Parathyroid adenoma (tissue), 2 donors: ENCODE results near the gene MROH8.

ENCODE experiments used
- H2AFZ ChIP-seq: fragments of 300-600 bp; sonication (generic); one replicate; pipeline ENCODE4 v1.7.0; 2017; ENCODE audit warnings: antibody characterized with exemption, mild to moderate bottlenecking
- H3K27ac ChIP-seq: fragments of 300-600 bp; sonication (generic); one replicate; pipeline ENCODE4 v1.7.0; 2017
- H3K27me3 ChIP-seq: fragments of 300-600 bp; sonication (generic); one replicate; pipeline ENCODE4 v1.7.0; 2017; ENCODE audit warnings: low read length; ENCODE audit not compliant: control insufficient read depth, insufficient read depth
- H3K36me3 ChIP-seq: fragments of 300-600 bp; sonication (generic); one replicate; pipeline ENCODE4 v1.7.0; 2017; ENCODE audit warnings: low read length; ENCODE audit not compliant: control insufficient read depth, insufficient read depth
- H3K4me1 ChIP-seq: fragments of 300-600 bp; sonication (generic); one replicate; pipeline ENCODE4 v1.7.0; 2017; ENCODE audit warnings: control low read depth
- H3K4me2 ChIP-seq: fragments of 300-600 bp; sonication (generic); one replicate; pipeline ENCODE4 v1.7.0; 2017; ENCODE audit warnings: low read length
- H3K4me3 ChIP-seq: fragments of 300-600 bp; sonication (generic); one replicate; pipeline ENCODE4 v1.7.0; 2017; ENCODE audit warnings: low read depth, low read length
- H3K79me2 ChIP-seq: fragments of 300-600 bp; sonication (generic); one replicate; pipeline ENCODE4 v1.7.0; 2017; ENCODE audit warnings: control low read depth
- H3K9ac ChIP-seq: fragments of 300-600 bp; sonication (generic); one replicate; pipeline ENCODE4 v1.7.0; 2017; ENCODE audit warnings: mild to moderate bottlenecking
- H3K9me3 ChIP-seq: fragments of 300-600 bp; sonication (generic); one replicate; pipeline ENCODE4 v1.7.0; 2017; ENCODE audit warnings: low read length; ENCODE audit not compliant: control insufficient read depth
- CTCF ChIP-seq: fragments of 300-600 bp; sonication (generic); IDR thresholded peaks from one replicate; pipeline ENCODE4 v1.7.0; 2017; ENCODE audit warnings: antibody characterized with exemption, mild to moderate bottlenecking
- donor health status: primary hyperparathyroidism.

The MROH8 gene

GRCh38 chr20:37123441-37123840 is 55.9 kb downstream of the MROH8 start:
- Histone ChIP-seq H3K4me3 (no peak overlapping the region), H3K27ac (no peak overlapping the region)
- TF ChIP-seq CTCF: no peak

GRCh38 chr20:37120497-37120896 is 58.9 kb downstream of the MROH8 start:
- H3K27me3 ChIP-seq: no peaks in the 10 kb centered on the region
- H3K4me2 ChIP-seq: no peak overlapping the region
- no peaks in the 10 kb centered on the region for H3K4me1 ChIP-seq
- no peak overlapping the region for H3K9ac ChIP-seq
- no peak overlapping the region for H3K4me3 ChIP-seq
- no peaks in the 10 kb centered on the region for H3K79me2 ChIP-seq
- H3K36me3 ChIP-seq: no peaks in the 10 kb centered on the region
- no peaks in the 10 kb centered on the region for H3K9me3 ChIP-seq
- no peak overlapping the region for H3K27ac ChIP-seq
- TF ChIP-seq CTCF: no peak
- H2AFZ ChIP-seq: no peak overlapping the region

More at GRCh38 chr20:37123441-37123840, 55.9 kb downstream of the MROH8 start:
- no peaks in the 10 kb centered on the region for H3K4me1 ChIP-seq
- H3K9me3 ChIP-seq: no peaks in the 10 kb centered on the region
- no peaks in the 10 kb centered on the region for H3K79me2 ChIP-seq
- no peaks in the 10 kb centered on the region for H3K36me3 ChIP-seq
- H2AFZ ChIP-seq: no peak overlapping the region
- peaks cover 1% of the 10 kb centered on the region for H3K27me3 ChIP-seq
- H3K4me2 ChIP-seq: no peak overlapping the region
- no peak overlapping the region for H3K9ac ChIP-seq

GRCh38 chr20:37119356-37120036 is 59.9 kb downstream of the MROH8 start:
- Histone ChIP-seq H3K4me1 (no peaks in the 10 kb centered on the region), H3K36me3 (no peaks in the 10 kb centered on the region), H3K9ac (no peak overlapping the region), H3K27ac (no peak overlapping the region), H3K9me3 (no peaks in the 10 kb centered on the region), H2AFZ (no peak overlapping the region), H3K4me3 (no peak overlapping the region), H3K27me3 (no peaks in the 10 kb centered on the region), H3K79me2 (no peaks in the 10 kb centered on the region), H3K4me2 (no peak overlapping the region)
- TF ChIP-seq CTCF: no peak

- H3K4me2 ChIP-seq: no peak overlapping the region
- H3K4me1 ChIP-seq: no peaks in the 10 kb centered on the region
- no peak overlapping the region for H2AFZ ChIP-seq
- H3K4me3 ChIP-seq: no peak overlapping the region
- H3K27ac ChIP-seq: no peak overlapping the region
- no peak overlapping the region for H3K9ac ChIP-seq
- H3K36me3 ChIP-seq: no peaks in the 10 kb centered on the region
- no peaks in the 10 kb centered on the region for H3K9me3 ChIP-seq
- no peaks in the 10 kb centered on the region for H3K79me2 ChIP-seq
- H3K27me3 ChIP-seq: no peaks in the 10 kb centered on the region
- no peak for TF ChIP-seq CTCF
Measured at GRCh38 chr20:37114012-37114411, 65.3 kb downstream of the MROH8 start.

GRCh38 chr20:37111926-37112455 is 67.4 kb downstream of the MROH8 start:
- no peak for TF ChIP-seq CTCF
- H3K79me2 ChIP-seq: no peaks in the 10 kb centered on the region
- H3K27ac ChIP-seq: no peak overlapping the region
- H3K9ac ChIP-seq: no peak overlapping the region
- no peaks in the 10 kb centered on the region for H3K27me3 ChIP-seq
- H2AFZ ChIP-seq: no peak overlapping the region
- H3K4me3 ChIP-seq: no peak overlapping the region
- no peaks in the 10 kb centered on the region for H3K9me3 ChIP-seq
- H3K36me3 ChIP-seq: no peaks in the 10 kb centered on the region
- no peak overlapping the region for H3K4me2 ChIP-seq
- H3K4me1 ChIP-seq: no peaks in the 10 kb centered on the region
